Measurements from ENCODE around the gene MTUS2.

MTUS2 gene

DNA sequence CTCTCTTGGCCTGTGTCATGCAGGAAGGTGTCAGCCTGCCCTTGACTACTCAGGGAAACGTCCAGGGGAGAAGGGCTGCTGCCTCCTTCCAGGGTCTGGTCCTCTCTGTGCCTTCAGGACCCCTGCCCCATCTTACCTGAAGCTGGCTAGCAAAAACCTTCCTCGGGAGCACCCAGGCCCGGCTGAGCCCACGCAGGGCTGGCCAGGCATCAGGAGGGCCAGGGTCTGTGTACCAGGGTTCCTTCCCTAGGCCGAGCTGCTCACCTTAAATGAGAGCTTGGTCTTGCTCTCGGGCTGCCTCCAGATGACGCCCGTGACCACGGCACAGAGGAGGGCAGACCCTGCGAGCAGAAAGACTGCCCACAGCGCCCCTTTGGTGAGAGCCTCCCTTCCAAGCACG is 696.7 kb downstream of the MTUS2 start:
- Histone ChIP-seq H4K20me1 (ENCODE audit: insufficient read depth, low read length, poor library complexity, severe bottlenecking) (no peaks in the 10 kb centered on the region), H3K9me2 (replicated peaks; ENCODE audit: low read depth, low read length) (no peaks in the 10 kb centered on the region), H3K4me2 (ENCODE audit: low read depth, low read length, poor library complexity, severe bottlenecking) (no peak overlapping the region), H3K9me3 (ENCODE audit: insufficient read depth, low read depth, low read length) (no peaks in the 10 kb centered on the region), H3K36me3 (ENCODE audit: insufficient read depth, low read length) (peaks cover 98% of the 10 kb centered on the region; the same call in 1 of the 2 replicates), H3K4me1 (ENCODE audit: insufficient read depth, low read length, poor library complexity, severe bottlenecking) (no peaks in the 10 kb centered on the region), H3F3A (ENCODE audit: low read depth) (no peaks in the 10 kb centered on the region), H3K79me2 (ENCODE audit: insufficient read depth, low read length) (no peaks in the 10 kb centered on the region), H3K9ac (ENCODE audit: low read depth, low read length, poor library complexity, severe bottlenecking) (no peak overlapping the region), H2AFZ (ENCODE audit: low read length) (no peak overlapping the region), H3K27me3 (ENCODE audit: insufficient read depth, low read length, poor library complexity, severe bottlenecking) (no peaks in the 10 kb centered on the region), H3K4me3 (ENCODE audit: low read length, poor library complexity, severe bottlenecking) (no peak overlapping the region)
- TF ChIP-seq, protein P1, sequence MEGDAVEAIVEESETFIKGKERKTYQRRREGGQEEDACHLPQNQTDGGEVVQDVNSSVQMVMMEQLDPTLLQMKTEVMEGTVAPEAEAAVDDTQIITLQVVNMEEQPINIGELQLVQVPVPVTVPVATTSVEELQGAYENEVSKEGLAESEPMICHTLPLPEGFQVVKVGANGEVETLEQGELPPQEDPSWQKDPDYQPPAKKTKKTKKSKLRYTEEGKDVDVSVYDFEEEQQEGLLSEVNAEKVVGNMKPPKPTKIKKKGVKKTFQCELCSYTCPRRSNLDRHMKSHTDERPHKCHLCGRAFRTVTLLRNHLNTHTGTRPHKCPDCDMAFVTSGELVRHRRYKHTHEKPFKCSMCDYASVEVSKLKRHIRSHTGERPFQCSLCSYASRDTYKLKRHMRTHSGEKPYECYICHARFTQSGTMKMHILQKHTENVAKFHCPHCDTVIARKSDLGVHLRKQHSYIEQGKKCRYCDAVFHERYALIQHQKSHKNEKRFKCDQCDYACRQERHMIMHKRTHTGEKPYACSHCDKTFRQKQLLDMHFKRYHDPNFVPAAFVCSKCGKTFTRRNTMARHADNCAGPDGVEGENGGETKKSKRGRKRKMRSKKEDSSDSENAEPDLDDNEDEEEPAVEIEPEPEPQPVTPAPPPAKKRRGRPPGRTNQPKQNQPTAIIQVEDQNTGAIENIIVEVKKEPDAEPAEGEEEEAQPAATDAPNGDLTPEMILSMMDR (conservative IDR thresholded peaks at IDR 0.05; ENCODE audit: low read length) = no peak
- TF ChIP-seq EZH2phosphoT487 (IDR thresholded peaks at IDR 0.05; ENCODE audit: borderline replicate concordance) = no peak

DNA sequence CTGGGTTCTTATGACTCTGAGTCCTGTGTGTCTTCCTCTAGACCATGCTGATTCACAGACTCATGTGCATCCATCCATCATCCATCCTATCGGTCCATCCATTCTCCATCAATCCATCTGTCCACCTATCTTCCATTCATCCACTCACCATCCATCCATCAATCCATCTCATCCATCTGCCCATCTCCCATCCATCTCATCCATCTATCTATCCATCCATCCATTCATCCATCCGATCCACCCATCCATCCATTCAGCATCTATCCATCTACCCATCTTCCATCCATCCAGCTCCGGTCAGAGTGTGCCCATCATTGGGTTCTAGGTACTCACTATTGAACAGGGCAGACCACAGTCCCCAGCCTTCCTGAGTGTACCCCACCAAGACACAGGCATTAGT is 699.8 kb downstream of the MTUS2 start:
- Histone ChIP-seq H3K79me2 (ENCODE audit: insufficient read depth, low read length) (no peaks in the 10 kb centered on the region), H3F3A (ENCODE audit: low read depth) (no peaks in the 10 kb centered on the region), H3K4me2 (ENCODE audit: low read depth, low read length, poor library complexity, severe bottlenecking) (no peak overlapping the region), H3K36me3 (ENCODE audit: insufficient read depth, low read length) (peaks cover 100% of the 10 kb centered on the region), H3K4me3 (ENCODE audit: low read length, poor library complexity, severe bottlenecking) (no peak overlapping the region), H3K27me3 (ENCODE audit: insufficient read depth, low read length, poor library complexity, severe bottlenecking) (no peaks in the 10 kb centered on the region), H2AFZ (ENCODE audit: low read length) (no peak overlapping the region), H3K9me3 (ENCODE audit: insufficient read depth, low read depth, low read length) (no peaks in the 10 kb centered on the region), H3K4me1 (ENCODE audit: insufficient read depth, low read length, poor library complexity, severe bottlenecking) (no peaks in the 10 kb centered on the region), H3K9ac (ENCODE audit: low read depth, low read length, poor library complexity, severe bottlenecking) (no peak overlapping the region), H4K20me1 (ENCODE audit: insufficient read depth, low read length, poor library complexity, severe bottlenecking) (no peaks in the 10 kb centered on the region), H3K9me2 (replicated peaks; ENCODE audit: low read depth, low read length) (no peaks in the 10 kb centered on the region)
- TF ChIP-seq EZH2phosphoT487 (IDR thresholded peaks at IDR 0.05; ENCODE audit: borderline replicate concordance) = no peak
- TF ChIP-seq, protein P1 (conservative IDR thresholded peaks at IDR 0.05; ENCODE audit: low read length) = no peak

DNA sequence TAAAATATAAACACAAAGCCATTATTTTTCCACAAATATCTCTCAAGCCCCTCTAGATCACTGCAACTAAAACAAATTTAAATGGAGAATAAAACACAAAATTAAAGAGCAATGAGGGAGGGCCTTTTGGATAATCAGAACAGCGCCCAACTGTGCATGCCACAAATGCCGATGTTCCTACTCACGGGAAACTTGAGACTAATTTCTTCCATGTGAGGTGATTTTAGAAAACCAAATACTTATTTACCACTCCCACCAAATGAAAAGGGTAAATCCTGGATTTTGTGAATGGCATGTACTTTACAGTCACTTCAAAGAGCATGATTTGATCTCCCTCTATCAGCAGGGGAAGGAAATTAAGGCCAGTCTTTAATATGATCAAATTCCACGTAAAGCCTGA is 700.5 kb downstream of the MTUS2 start:
- H4K20me1 ChIP-seq (ENCODE audit: insufficient read depth, low read length, poor library complexity, severe bottlenecking) = no peaks in the 10 kb centered on the region
- no peaks in the 10 kb centered on the region for H3K27me3 ChIP-seq (ENCODE audit: insufficient read depth, low read length, poor library complexity, severe bottlenecking)
- no peak overlapping the region for H2AFZ ChIP-seq (ENCODE audit: low read length)
- H3K4me1 ChIP-seq (ENCODE audit: insufficient read depth, low read length, poor library complexity, severe bottlenecking) = no peaks in the 10 kb centered on the region
- H3K9me3 ChIP-seq (ENCODE audit: insufficient read depth, low read depth, low read length) = no peaks in the 10 kb centered on the region
- H3F3A ChIP-seq (ENCODE audit: low read depth) = no peaks in the 10 kb centered on the region
- H3K9me2 ChIP-seq (replicated peaks; ENCODE audit: low read depth, low read length) = no peaks in the 10 kb centered on the region
- TF ChIP-seq EZH2phosphoT487 (IDR thresholded peaks at IDR 0.05; ENCODE audit: borderline replicate concordance) = no peak
- TF ChIP-seq, protein P1 (conservative IDR thresholded peaks at IDR 0.05; ENCODE audit: low read length) = no peak
- no peaks in the 10 kb centered on the region for H3K79me2 ChIP-seq (ENCODE audit: insufficient read depth, low read length)
- H3K4me2 ChIP-seq (ENCODE audit: low read depth, low read length, poor library complexity, severe bottlenecking) = no peak overlapping the region
- peaks cover 99% of the 10 kb centered on the region for H3K36me3 ChIP-seq (ENCODE audit: insufficient read depth, low read length)
- H3K9ac ChIP-seq (ENCODE audit: low read depth, low read length, poor library complexity, severe bottlenecking) = no peak overlapping the region
- H3K4me3 ChIP-seq (ENCODE audit: low read length, poor library complexity, severe bottlenecking) = no peak overlapping the region
